NCI-H187 (cell line): ENCODE results near the gene NFE2L1.
"Not testable (repeated sequence)": the region's sequence is repeated elsewhere in the genome, so short reads cannot be mapped to it uniquely, and the experiment has no call there.

Experiments used
- DNase-seq, 2 experiments: peaks; one replicate each; lab custom pipeline; 2025; lab: John Stamatoyannopoulos, UW

Gene NFE2L1

GRCh38 chr17:48047741-48048383 is at the start of gene NFE2L1:
NFE2L1 (plus strand) TSS chr17:48048359; CDS start chr17:48051119, 2,760 bp downstream.
- DNase-seq, result peak; percentile 93 to 96

GRCh38 chr17:47999582-47999981 is 48.6 kb upstream of the NFE2L1 start:
- DNase-seq, result no peak

DNA sequence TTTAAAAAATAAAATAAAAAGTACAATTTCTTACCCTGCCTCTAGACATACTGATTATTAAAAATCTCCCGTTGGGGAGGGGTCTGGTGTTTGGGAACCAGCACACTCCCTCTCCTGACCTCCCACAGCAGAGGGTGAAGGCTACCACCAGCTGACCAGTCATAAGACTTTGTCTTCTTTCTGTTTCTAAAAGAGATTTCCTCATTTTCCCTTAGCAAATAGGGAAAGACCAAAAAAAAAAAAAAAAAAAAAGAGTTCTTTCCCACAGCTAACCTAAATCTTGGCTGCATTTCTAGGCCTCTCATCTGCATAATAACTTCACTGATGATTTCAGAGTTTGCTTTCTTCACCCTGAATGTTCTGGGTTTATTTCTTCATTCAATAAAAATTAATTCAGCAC is 47.0 kb upstream of the NFE2L1 start:
- DNase-seq, result no peak

GRCh38 chr17:48001657-48002056 is 46.5 kb upstream of the NFE2L1 start:
- not testable (repeated sequence) for DNase-seq

DNA sequence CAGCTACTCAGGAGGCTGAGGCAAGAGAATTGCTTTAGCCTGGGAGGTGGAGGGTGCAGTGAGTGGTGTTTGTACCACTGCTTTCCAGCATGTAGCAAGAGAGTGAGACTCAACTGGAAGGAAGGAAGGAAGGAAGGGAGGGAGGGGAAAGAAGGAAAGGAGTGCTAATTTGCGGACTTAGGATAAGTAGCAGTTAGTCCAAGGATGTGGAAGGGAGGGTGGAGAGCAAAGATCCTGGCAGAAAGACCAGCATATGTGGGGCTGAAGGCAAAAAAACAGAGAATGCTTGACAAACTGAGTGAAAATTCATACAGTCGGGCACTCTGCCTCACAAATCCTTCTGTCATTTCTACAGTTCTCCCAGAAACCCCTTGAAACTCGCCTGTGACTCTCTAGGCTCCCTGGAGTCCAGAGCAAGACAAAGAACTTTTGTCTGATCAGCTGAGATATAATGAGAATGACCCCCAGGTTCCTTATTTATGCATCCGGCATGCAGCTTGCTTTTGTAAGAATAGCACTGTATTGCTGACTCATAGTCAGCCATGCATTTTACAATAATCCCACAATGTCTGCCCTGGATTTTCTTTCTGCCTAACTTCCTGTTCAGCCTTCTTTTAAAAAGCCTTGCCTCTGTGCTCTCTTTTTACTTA is 45.8 kb upstream of the NFE2L1 start:
- DNase-seq, result no peak

- DNase-seq, result no peak
Observed at GRCh38 chr17:48002916-48003416, 45.2 kb upstream of the NFE2L1 start.

GRCh38 chr17:48003417-48004151 is 44.6 kb upstream of the NFE2L1 start:
- DNase-seq, result no peak

GRCh38 chr17:48004983-48005382 is 43.2 kb upstream of the NFE2L1 start:
- no peak for DNase-seq

DNA sequence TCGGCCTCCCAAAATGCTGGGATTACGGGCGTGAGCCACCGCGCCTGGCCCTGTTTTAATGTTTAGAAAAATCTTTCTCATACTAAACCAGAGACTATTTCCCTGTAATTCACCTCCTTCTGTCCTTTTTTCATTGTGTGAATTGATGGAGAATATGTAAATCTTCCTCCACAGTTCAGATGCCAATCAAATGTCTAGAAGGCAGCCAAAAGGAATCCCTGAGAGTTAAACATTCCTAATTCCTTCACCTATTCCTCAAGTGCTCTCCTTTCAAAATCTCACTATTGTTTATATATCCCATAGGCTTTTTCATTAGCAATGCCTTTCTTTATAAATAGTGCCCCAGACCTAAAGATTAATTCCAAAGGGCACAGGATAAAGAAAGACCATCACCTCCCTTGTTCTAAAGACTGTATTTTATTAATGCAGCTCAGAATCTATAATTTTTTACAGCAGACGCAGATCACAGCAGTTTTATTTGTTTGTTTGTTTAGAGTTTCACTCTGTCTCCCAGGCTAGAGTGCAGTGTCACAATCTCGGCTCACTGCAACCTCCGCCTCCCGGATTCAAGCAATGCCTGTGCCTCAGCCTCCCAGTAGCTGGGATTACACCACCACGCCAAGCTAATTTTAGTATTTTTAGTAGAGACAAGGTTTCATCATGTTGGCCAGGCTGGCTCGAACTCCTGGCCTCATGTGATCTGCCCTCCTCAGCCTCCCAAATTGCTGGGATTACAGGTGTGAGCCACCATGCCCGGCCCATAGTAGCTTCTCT is 41.0 kb upstream of the NFE2L1 start:
- no peak for DNase-seq

- no peak for DNase-seq
Observed at GRCh38 chr17:48010193-48010592, 38.0 kb upstream of the NFE2L1 start.

DNA sequence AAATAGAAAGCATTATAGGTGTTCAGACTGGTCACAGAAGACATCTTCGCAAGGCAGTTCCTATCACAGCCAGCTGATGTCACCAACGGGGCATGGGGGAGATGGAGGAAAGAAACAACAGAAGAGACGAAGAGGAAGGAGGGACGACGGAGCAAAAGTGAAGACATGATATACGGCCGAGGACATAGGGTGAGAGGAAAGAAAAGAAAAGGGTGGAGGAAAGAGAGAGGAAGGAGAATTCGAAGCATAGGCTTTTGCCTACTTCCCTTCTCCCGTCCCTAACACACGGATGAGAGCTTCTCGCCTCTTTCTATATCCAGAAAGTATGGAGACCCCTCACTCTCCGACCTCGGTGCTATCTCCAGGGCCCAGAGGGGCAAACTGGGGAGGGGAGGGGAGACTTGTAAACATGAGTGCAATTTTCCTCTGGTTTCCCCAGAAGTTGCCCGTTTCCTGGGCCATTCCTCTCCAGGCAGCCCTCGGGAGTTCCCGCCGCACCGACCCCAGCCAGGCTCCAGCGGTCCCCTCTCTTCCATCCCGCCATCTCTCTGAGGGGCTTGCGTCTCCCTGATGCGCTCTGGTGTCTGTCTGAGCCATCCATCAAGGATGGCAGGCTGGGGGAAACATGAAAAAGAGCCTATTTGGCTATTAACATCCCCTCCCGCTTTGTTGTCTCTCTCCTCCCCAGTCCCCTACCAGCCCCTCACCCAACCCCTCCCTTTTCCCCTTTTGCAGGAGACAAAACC is 36.6 kb upstream of the NFE2L1 start:
- DNase-seq, result peak in 1 of 2 experiments; percentile 41

DNA sequence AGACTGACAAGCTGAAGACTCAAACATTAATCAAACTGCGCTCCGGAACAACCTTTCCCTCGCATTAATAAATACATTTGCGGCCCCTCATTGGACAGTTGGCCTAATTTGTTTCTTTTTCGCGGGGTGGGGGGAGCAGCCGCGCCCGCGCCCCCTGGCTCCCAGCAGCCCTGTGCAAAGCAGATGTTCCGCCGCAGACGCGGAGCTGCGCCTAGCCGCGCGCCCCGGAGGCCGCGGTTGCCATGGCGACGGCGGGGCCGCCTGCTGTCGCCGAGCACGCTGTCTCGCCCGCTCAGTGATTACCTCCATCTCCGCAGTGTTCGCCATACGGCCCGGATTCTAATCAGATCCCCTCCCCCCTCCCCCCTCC is 36.0 kb upstream of the NFE2L1 start:
- peak; percentile 43 to 77 for DNase-seq

DNA sequence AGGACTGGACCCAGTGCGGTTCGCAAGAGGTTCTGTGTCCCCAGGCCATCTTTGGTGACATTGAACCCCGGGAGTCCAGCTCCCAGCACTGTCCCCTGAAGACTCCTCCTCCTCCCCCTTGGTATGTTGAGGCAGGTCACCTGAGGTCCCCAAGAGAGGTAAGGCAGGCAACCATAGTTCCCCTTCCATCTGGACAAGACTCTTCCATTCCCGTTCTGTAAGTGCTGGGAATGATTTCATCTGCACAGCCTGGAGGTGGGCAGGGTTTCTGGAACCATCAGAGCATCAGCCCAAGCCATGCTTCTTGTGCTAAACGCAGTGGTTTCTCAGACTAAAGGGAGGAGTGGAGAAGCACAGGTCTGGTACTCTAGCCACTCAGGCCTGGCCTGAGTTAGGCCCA is 35.5 kb upstream of the NFE2L1 start:
- no peak for DNase-seq

- no peak for DNase-seq
Observed at GRCh38 chr17:48013876-48014594, 34.1 kb upstream of the NFE2L1 start.

DNA sequence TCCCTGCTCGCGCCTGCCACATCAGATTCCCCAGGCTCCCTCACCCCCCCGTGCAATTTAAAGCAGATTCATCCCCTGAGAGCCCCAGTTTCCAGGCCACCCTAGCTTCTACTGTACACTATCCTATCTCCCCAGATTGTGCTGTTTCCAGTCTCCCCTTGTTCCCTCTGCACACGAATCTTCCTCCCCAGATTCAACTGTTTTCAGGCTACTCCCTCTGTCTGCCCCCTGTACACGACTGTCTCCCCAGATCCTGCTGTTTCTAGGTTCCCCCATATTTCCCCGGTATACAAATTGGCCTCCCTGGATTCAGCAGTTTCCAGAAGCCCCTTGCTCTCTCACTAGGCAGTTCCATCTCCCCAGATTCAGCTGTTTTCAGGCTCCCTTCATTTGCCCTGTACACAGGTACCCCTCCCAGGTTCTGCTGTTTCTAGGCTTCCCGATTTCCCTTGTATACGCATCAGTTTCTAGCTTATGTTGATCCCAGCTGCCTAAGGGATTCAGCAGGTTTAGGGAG is 33.5 kb upstream of the NFE2L1 start:
- DNase-seq, result peak in 1 of 2 experiments; percentile 41

DNA sequence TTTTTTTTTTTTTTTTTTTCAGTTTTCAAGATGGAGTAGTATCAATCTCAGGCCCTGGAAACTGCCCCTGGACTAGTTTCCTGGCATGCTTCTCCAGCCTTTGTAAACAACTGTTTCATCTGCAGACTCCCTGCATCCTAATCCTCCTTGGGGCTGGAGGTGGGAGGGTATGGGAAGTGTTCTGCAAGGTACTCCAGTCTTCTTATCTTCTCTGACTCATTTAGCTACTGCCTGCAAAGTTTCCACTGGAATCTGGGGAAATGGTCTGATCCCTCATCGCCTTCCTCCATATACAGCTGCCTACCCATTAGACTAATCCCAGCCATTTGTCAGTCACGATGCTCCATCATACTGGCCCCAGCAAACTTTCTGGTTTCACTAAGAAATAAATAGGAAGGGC is 32.0 kb upstream of the NFE2L1 start:
- no peak for DNase-seq

- not testable (repeated sequence) for DNase-seq
Observed at GRCh38 chr17:48017817-48018158, 30.4 kb upstream of the NFE2L1 start.

- DNase-seq, result no peak
Observed at GRCh38 chr17:48021934-48022333, 26.2 kb upstream of the NFE2L1 start.

- DNase-seq, result no peak
Observed at GRCh38 chr17:48022901-48023300, 25.3 kb upstream of the NFE2L1 start.

DNA sequence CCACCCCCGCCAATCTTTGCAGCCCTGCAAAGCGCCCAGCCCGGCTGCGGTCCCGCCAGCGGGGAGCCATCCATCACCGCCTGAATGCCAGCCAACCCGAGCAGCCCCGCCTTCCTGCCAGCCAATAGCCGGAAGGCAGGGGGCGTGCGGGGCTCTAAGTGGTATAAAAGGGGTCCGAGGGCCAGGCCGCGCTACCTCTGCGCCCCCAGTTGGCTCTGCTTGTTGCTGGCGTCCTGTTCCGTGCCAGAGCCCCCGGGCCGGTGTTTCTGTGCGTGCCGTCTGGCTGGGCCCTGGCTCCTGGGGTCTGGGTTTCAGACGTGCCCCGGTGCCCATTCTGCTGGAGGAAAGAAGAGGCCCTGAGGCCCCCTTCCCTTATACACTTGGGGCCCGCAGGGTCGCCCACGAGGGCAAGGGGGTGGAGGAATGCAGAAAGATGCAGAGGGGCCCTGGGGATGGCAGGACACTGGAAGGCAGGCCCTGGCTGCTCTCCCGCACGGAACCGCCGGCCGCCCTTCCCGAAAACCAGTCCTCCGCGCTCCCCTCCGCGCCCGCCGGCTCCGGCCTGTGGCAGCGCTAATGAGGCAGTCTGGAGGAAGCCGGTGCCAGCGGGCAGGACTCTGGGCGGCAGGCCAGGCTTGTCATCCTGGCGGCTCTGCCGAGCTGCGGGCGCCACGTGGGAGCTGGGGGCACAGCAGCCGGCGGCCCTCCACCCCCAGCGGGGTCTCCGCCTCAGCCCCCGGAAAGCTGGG is 24.6 kb upstream of the NFE2L1 start:
- DNase-seq, result peak; percentile 50 to 65
